Thyroid gland (tissue), 4 donors: ENCODE data around the gene PLCL2. TPM values are rescaled to one million over a fixed set of nuclear protein-coding genes. Genes with fewer than 3 reads are reported as not detected.

Source experiments
- DNase-seq, 2 donors: peaks; one replicate each; pipeline ENCODE4 v3.0.0-alpha.2; 2019
- H3K27ac ChIP-seq, 3 donors: fragments of 200-600 bp; sonication (generic); 1 replicate in 2 of 3; 2 replicates in 1 of 3; pipeline ENCODE4 v1.5.1; 2016 to 2019; ENCODE audit warnings: mild to moderate bottlenecking in 1 of 3, moderate library complexity in 1 of 3
- H3K27me3 ChIP-seq: fragments of 200-600 bp; sonication (generic); one replicate; pipeline ENCODE4 v1.5.1; 2019
- H3K36me3 ChIP-seq, 2 donors: fragments of 200-600 bp; sonication (generic); one replicate each; pipeline ENCODE4 v1.5.1; 2016 to 2019
- H3K4me1 ChIP-seq, 2 donors: fragments of 200-600 bp; sonication (generic); one replicate each; pipeline ENCODE4 v1.5.1; 2017 to 2019
- H3K4me3 ChIP-seq, 3 donors: fragments of 200-600 bp; sonication (generic); replicated peaks in 1 of 3; 1 replicate in 2 of 3; 2 replicates in 1 of 3; pipeline ENCODE4 v1.5.1; 2016; ENCODE audit warnings: mild to moderate bottlenecking in 1 of 3
- H3K9me3 ChIP-seq: fragments of 200-600 bp; sonication (generic); one replicate; pipeline ENCODE4 v1.5.1; 2017
- CTCF ChIP-seq, 6 experiments: fragments of 200-600 bp in 3 of 6; fragments of 450-650 bp in 3 of 6; sonication (generic) in 3 of 6; IDR thresholded peaks; one replicate each; pipeline ENCODE4 v1.5.1; 2016 to 2019; ENCODE audit warnings: antibody characterized with exemption in 6 of 6, mild to moderate bottlenecking in 2 of 6, inconsistent platforms in 1 of 6, moderate library complexity in 1 of 6
- POLR2A ChIP-seq, 2 donors: fragments of 450-650 bp; IDR thresholded peaks; one replicate each; pipeline ENCODE4 v1.6.1; 2017; ENCODE audit warnings: antibody characterized with exemption in 2 of 2, mild to moderate bottlenecking in 2 of 2, moderate library complexity in 1 of 2
- WGBS, 2 donors: methylation state at CpG; one replicate each; pipeline ENCODE4 v1.1.5; 2017; 5-methylcytosine and 5-hydroxymethylcytosine counted together
- intact Hi-C: fragments of 100-400 bp; cut with DNase I; formaldehyde crosslinking; loops from one replicate; pipeline ENCODE4 v1.15.1; 2023
- total RNA-seq, 4 donors: library from RNA; depleted of rRNA; stranded (reverse); fragments of >200 nt; gene quantifications; one replicate each; pipeline ENCODE4 v1.2.3, GENCODE V29; 2016

Gene PLCL2
- total RNA-seq, 4 donors from 2014 or later = 6.3 to 15.3 (median 9.3) TPM

- intact Hi-C loops = no loop called here
- Histone ChIP-seq H3K4me3 (no peak overlapping the region), H3K36me3 (no peaks in the 10 kb centered on the region), H3K9me3 (no peaks in the 10 kb centered on the region), H3K27me3 (no peaks in the 10 kb centered on the region), H3K4me1 (no peaks in the 10 kb centered on the region), H3K27ac (no peak overlapping the region)
- WGBS, 2 donors = 81% methylated on average over 5 to 6 of the region's 6 CpGs
- no peak for DNase-seq
- TF ChIP-seq POLR2A (IDR thresholded peaks at IDR 0.05) (no peak), CTCF (IDR thresholded peaks at IDR 0.05) (no peak)
Observed at GRCh38 chr3:17023006-17023664, 138.4 kb downstream of the PLCL2 start.

DNA sequence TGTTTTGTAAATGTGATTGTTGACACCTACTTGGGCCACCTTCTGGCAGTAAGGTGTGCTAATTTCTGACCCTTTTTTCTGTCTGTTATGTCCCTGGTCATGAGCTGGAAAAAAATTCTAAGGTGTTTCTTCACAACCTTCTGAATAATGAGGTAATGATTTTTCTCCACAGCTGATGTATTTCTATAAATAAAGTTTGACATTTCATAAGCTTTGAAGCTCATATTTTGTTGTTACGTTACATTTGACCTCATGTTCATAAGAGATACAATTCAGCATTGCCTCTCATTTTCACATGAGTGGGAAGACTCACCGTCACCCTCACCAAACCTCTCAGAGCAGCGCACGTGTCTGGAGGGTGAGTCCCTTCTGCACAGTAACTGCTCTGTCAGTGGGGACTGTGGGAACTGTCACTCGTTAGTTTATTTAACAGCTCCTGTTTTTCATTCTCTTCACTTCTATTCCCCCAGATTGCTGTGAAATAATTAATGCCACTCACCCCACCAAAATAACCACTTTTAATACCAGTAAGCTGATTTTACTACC is 140.9 kb downstream of the PLCL2 start:
- intact Hi-C loops = no loop called here
- no peaks in the 10 kb centered on the region for H3K27me3 ChIP-seq
- 93% methylated on average over 5 of the region's 5 CpGs for WGBS, 2 donors

GRCh38 chr3:17027318-17027717 is 142.6 kb downstream of the PLCL2 start:
- no peak for TF ChIP-seq POLR2A (IDR thresholded peaks at IDR 0.05)
- TF ChIP-seq CTCF (IDR thresholded peaks at IDR 0.05) = no peak
- 92% methylated on average over 1 of the region's 1 CpG for WGBS, 2 donors
- Histone ChIP-seq H3K27me3 (no peaks in the 10 kb centered on the region), H3K4me1 (no peaks in the 10 kb centered on the region), H3K9me3 (no peaks in the 10 kb centered on the region), H3K4me3 (no peak overlapping the region), H3K27ac (no peak overlapping the region), H3K36me3 (no peaks in the 10 kb centered on the region)
- DNase-seq = no peak
- intact Hi-C loops = no loop called here

More for the DNA sequence above, 140.9 kb downstream of the PLCL2 start:
- H3K27ac ChIP-seq = no peak overlapping the region
- no peak for TF ChIP-seq CTCF (IDR thresholded peaks at IDR 0.05)
- TF ChIP-seq POLR2A (IDR thresholded peaks at IDR 0.05) = no peak
- H3K36me3 ChIP-seq = no peaks in the 10 kb centered on the region
- DNase-seq = no peak
- no peak overlapping the region for H3K4me3 ChIP-seq
- no peaks in the 10 kb centered on the region for H3K4me1 ChIP-seq
- H3K9me3 ChIP-seq = no peaks in the 10 kb centered on the region

DNA sequence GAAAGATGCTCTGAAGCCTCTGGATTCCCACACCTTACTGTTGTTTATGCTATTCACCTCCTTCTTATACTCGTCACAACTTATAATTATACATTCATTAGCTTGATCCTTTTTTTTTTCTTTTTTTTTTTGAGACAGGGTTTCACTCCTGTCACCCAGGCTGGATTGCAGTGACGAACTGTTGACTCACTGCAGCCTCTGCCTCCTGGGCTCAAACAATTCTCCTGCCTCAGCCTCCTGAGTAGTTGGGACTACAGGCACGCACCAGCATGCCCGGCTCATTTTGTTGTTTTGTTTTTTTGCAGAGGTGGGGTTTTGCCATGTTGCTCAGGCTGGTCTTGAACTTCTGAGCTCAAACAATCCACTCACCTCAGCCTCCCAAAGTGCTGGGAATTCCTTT is 143.6 kb downstream of the PLCL2 start:
- intact Hi-C loops = no loop called here
- no peak for DNase-seq
- H3K36me3 ChIP-seq = no peaks in the 10 kb centered on the region

More for the DNA sequence above, 143.6 kb downstream of the PLCL2 start:
- H3K27me3 ChIP-seq = no peaks in the 10 kb centered on the region
- no peaks in the 10 kb centered on the region for H3K4me1 ChIP-seq
- no peak for TF ChIP-seq CTCF (IDR thresholded peaks at IDR 0.05)
- no peak for TF ChIP-seq POLR2A (IDR thresholded peaks at IDR 0.05)
- no peaks in the 10 kb centered on the region for H3K9me3 ChIP-seq
- H3K4me3 ChIP-seq = no peak overlapping the region
- no peak overlapping the region for H3K27ac ChIP-seq
- 96 to 97% methylated on average over 4 of the region's 4 CpGs for WGBS, 2 donors
